OCI-LY7 (cell line): ENCODE measurements around the gene FNBP1. TPM values are rescaled to one million over a fixed set of nuclear protein-coding genes. Genes with fewer than 3 reads are reported as not detected.

Experiments used
- BruUV-seq: library from RNA; stranded (reverse); fragments of 400-500 nt; replicated peaks from 2 replicates; lab custom pipeline; 2021; lab: Mats Ljungman, UMichigan
- CTCF ChIA-PET: fragments of 300-600 bp; sonication (Branson Sonifier 250); formaldehyde crosslinking; loops from one replicate; lab custom pipeline; 2022; ENCODE audit warnings: antibody characterized with exemption; ENCODE audit not compliant: unreplicated experiment; lab: Charles Lee
- POLR2A ChIA-PET: fragments of 300-600 bp; sonication (Branson Sonifier 250); formaldehyde crosslinking; loops from one replicate; lab custom pipeline; 2022; ENCODE audit warnings: antibody characterized with exemption; lab: Charles Lee
- DNase-seq: peaks from one replicate; pipeline ENCODE4 v3.0.0-alpha.2; 2015; ENCODE audit warnings: low spot score
- H2AFZ ChIP-seq: fragments of 200-600 bp; sonication (generic), shearing (Covaris generic); 2 replicates; pipeline ENCODE4 v1.6.1; 2014; ENCODE audit warnings: mild to moderate bottlenecking, antibody characterized with exemption, low read length, moderate library complexity
- H3K27ac ChIP-seq: fragments of 200-600 bp; sonication (generic); 2 replicates; pipeline ENCODE4 v1.5.1; 2014; ENCODE audit warnings: mixed run types, low read depth, mild to moderate bottlenecking, moderate library complexity, low read length, inconsistent platforms; ENCODE audit not compliant: poor library complexity, severe bottlenecking
- H3K36me3 ChIP-seq: fragments of 200-600 bp; sonication (generic); 2 replicates; pipeline ENCODE4 v1.6.1; 2014; ENCODE audit warnings: mild to moderate bottlenecking, antibody characterized with exemption, low read length, moderate library complexity, mixed read lengths; ENCODE audit not compliant: insufficient read depth
- H3K4me1 ChIP-seq: fragments of 200-600 bp; sonication (generic); 2 replicates; pipeline ENCODE4 v1.5.1; 2014; ENCODE audit warnings: mild to moderate bottlenecking, low read length; ENCODE audit not compliant: insufficient read depth, poor library complexity, severe bottlenecking
- H3K4me2 ChIP-seq: fragments of 200-600 bp; sonication (generic); 2 replicates; pipeline ENCODE4 v1.6.1; 2014; ENCODE audit warnings: mild to moderate bottlenecking, low read length
- H3K4me3 ChIP-seq: fragments of 200-600 bp; sonication (generic); 2 replicates; pipeline ENCODE4 v1.5.1; 2014; ENCODE audit warnings: mild to moderate bottlenecking, low read depth, low read length; ENCODE audit not compliant: poor library complexity, severe bottlenecking
- H3K79me2 ChIP-seq: fragments of 200-600 bp; sonication (generic); 2 replicates; pipeline ENCODE4 v1.6.1; 2016; ENCODE audit warnings: low read depth, mild to moderate bottlenecking, low read length, moderate library complexity, mixed read lengths; ENCODE audit not compliant: insufficient read depth
- H3K9me2 ChIP-seq: fragments of 200-600 bp; sonication (generic); 2 replicates; pipeline ENCODE4 v1.6.1; 2016; ENCODE audit warnings: mild to moderate bottlenecking, low read length, mixed read lengths; ENCODE audit not compliant: insufficient read depth
- H3K9me3 ChIP-seq: fragments of 200-600 bp; sonication (generic); 2 replicates; pipeline ENCODE4 v1.6.1; 2014; ENCODE audit warnings: mild to moderate bottlenecking, mixed run types, low read length, mixed read lengths
- H4K20me1 ChIP-seq: fragments of 200-600 bp; sonication (generic); 2 replicates; pipeline ENCODE4 v1.6.1; 2014; ENCODE audit warnings: mild to moderate bottlenecking, antibody characterized with exemption, low read length, moderate library complexity, mixed read lengths; ENCODE audit not compliant: insufficient read depth
- CTCF ChIP-seq: fragments of 200-600 bp; sonication (generic); conservative IDR thresholded peaks from 2 replicates; pipeline ENCODE4 v1.5.1; 2014; ENCODE audit warnings: mild to moderate bottlenecking, antibody characterized with exemption, low read length, moderate library complexity, mixed read lengths
- EZH2phosphoT487 ChIP-seq: fragments of 200-600 bp; sonication (generic); IDR thresholded peaks from 2 replicates; pipeline ENCODE4 v1.6.1; 2018; ENCODE audit warnings: low read depth, borderline replicate concordance, mild to moderate bottlenecking, mixed run types, antibody characterized with exemption, low read length, moderate library complexity, mixed read lengths
- intact Hi-C: fragments of 100-400 bp; cut with micrococcal nuclease; formaldehyde crosslinking; loops from one replicate; pipeline ENCODE4 v1.10.0; 2022; ENCODE audit not compliant: unreplicated experiment
- total RNA-seq, 2 experiments: library from RNA; depleted of rRNA in 1 of 2; stranded (reverse); fragments of >200 nt in 1 of 2; shearing (Covaris generic) in 1 of 2; gene quantifications; 2 replicates each; pipeline ENCODE4 v1.2.3, GENCODE V29; 2014 to 2022

FNBP1 gene
- total RNA-seq, 2 experiments from 2014 or later = 93.3 to 164 TPM

DNA sequence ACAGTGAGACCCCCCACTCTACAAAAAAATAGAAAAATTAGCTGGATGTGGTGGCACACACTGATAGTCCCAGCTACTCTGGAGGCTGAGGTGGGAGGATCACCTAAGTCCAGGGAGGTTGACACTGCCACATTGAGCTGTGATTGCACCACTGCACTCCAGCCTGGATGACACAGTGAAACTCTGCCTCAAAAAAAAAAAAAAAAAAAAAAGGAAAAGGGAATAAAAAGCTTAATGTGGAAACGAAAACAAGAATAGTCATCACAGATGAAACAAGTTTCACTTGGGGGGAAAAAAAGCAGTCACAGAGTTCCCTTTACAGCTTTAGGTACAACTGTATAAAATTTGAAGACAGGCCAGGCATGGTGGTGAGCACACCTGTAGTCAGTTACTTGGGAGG is 84.2 kb downstream of the FNBP1 start:
- Histone ChIP-seq H3K4me1 (peaks cover 25% of the 10 kb centered on the region), H3K9me3 (no peaks in the 10 kb centered on the region), H3K36me3 (peaks cover 76% of the 10 kb centered on the region), H2AFZ (no peak overlapping the region), H3K4me3 (no peak overlapping the region), H4K20me1 (no peaks in the 10 kb centered on the region), H3K79me2 (peaks cover 22% of the 10 kb centered on the region; the same call in 1 of the 2 replicates), H3K4me2 (no peak overlapping the region), H3K9me2 (no peaks in the 10 kb centered on the region), H3K27ac (no peak overlapping the region)
- no peak for TF ChIP-seq EZH2phosphoT487
- TF ChIP-seq CTCF = no peak
- DNase-seq = no peak
- BruUV-seq = no TSS peak
- POLR2A ChIA-PET = interaction anchor here (0.5 to 1.5 kb wide), 4 partner anchors 13 to 114 kb away, joined by 3 to 4 read pairs (median 3); no protein-coding TSS in a partner anchor
- intact Hi-C loops = no loop called here
- CTCF ChIA-PET = no interaction called here

DNA sequence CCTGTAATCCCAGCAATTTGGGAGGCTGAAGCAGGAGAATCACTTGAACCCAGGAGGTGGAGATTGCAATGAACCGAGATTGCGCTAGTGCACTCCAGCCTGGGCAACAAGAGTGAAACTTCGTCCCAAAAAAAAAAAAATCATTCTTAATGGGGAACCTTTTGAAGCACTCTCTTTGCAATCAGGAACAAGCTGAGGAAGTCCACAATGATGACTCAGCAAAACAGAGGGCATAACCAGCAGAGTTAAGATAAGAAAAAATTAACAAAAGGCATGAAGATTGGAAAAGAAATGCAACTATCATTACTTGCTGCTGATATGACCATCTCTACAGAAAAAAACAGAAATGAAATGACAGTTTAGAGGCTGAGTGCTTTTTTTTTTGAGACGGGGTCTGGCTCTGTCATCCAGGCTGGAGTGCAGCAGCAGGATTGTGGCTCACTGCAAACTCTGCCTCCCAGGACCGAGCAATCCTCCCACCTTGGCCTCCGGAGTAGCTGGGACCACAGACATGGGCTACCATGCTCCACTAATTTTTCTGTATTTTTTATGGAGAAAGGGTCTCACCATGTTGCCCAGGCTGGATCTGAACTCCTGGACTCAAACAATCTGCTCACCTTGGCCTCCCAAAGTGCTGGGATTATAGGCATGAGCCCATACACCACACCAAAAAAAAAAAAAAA is 88.0 kb downstream of the FNBP1 start:
- peak; percentile 11 for DNase-seq
- Histone ChIP-seq H4K20me1 (no peaks in the 10 kb centered on the region), H3K4me1 (peaks cover 5% of the 10 kb centered on the region), H2AFZ (no peak overlapping the region), H3K36me3 (peaks cover 86% of the 10 kb centered on the region), H3K4me2 (no peak overlapping the region), H3K4me3 (no peak overlapping the region), H3K79me2 (peaks cover 9% of the 10 kb centered on the region; the same call in 1 of the 2 replicates), H3K9me3 (no peaks in the 10 kb centered on the region), H3K9me2 (no peaks in the 10 kb centered on the region), H3K27ac (peak overlapping the region; percentile 22)
- no TSS peak for BruUV-seq
- intact Hi-C loops = no loop called here
- CTCF ChIA-PET = no interaction called here
- POLR2A ChIA-PET = no interaction called here
- no peak for TF ChIP-seq CTCF
- TF ChIP-seq EZH2phosphoT487 = no peak

DNA sequence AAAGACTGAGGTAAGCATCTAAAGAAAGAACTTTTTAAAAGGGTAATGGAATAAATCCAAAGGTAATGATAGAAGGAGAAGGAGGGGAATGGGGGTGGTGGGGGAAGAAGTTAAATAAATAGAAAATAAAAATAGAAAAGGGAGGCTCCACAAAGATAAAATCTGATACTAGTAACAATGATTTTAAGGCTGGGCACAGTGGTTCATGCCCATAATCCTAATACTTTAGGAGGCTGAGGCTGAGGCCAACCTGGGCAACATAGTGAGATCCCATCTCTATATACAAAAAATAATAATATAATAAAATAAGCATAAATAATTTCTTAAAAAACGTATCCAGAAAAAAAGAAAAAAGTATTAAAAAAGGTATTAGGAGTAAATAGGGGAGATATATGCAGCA is 89.3 kb downstream of the FNBP1 start:
- Histone ChIP-seq H3K79me2 (peaks cover 9% of the 10 kb centered on the region; the same call in 1 of the 2 replicates), H4K20me1 (no peaks in the 10 kb centered on the region), H3K4me3 (no peak overlapping the region), H3K36me3 (peaks cover 93% of the 10 kb centered on the region), H3K9me2 (no peaks in the 10 kb centered on the region), H3K9me3 (no peaks in the 10 kb centered on the region), H3K4me1 (peaks cover 5% of the 10 kb centered on the region), H2AFZ (no peak overlapping the region), H3K4me2 (no peak overlapping the region), H3K27ac (no peak overlapping the region)
- CTCF ChIA-PET = no interaction called here
- intact Hi-C loops = no loop called here
- TF ChIP-seq CTCF (no peak), EZH2phosphoT487 (no peak)
- POLR2A ChIA-PET = no interaction called here
- TSS peak; percentile 19 for BruUV-seq
- DNase-seq = no peak
